ENCODE results near the gene MTFMT.
"Not testable (repeated sequence)": the region's sequence is repeated elsewhere in the genome, so short reads cannot be mapped to it uniquely, and the experiment has no call there.

MTFMT gene

GRCh38 chr15:65060641-65061397 lies 31.4 kb upstream of the MTFMT start:
- no peak for DNase-seq (ENCODE audit: low read depth in 2 of 2)

GRCh38 chr15:65059931-65060596 lies 30.6 kb upstream of the MTFMT start:
- no peak for DNase-seq (ENCODE audit: low read depth in 2 of 2)

- no peak for DNase-seq (ENCODE audit: low read depth in 2 of 2)
These were observed 29.9 kb upstream of the MTFMT start for GRCh38 chr15:65059369-65059750.

GRCh38 chr15:65058394-65059368 lies 29.2 kb upstream of the MTFMT start:
- no peak for DNase-seq (ENCODE audit: low read depth in 2 of 2)

GRCh38 chr15:65057549-65057940 lies 28.1 kb upstream of the MTFMT start:
- no peak for DNase-seq (ENCODE audit: low read depth in 2 of 2)

GRCh38 chr15:65056868-65057548 lies 27.6 kb upstream of the MTFMT start:
- no peak for DNase-seq (ENCODE audit: low read depth in 2 of 2)

GRCh38 chr15:65056106-65056505 lies 26.7 kb upstream of the MTFMT start:
- no peak for DNase-seq (ENCODE audit: low read depth in 2 of 2)

DNA sequence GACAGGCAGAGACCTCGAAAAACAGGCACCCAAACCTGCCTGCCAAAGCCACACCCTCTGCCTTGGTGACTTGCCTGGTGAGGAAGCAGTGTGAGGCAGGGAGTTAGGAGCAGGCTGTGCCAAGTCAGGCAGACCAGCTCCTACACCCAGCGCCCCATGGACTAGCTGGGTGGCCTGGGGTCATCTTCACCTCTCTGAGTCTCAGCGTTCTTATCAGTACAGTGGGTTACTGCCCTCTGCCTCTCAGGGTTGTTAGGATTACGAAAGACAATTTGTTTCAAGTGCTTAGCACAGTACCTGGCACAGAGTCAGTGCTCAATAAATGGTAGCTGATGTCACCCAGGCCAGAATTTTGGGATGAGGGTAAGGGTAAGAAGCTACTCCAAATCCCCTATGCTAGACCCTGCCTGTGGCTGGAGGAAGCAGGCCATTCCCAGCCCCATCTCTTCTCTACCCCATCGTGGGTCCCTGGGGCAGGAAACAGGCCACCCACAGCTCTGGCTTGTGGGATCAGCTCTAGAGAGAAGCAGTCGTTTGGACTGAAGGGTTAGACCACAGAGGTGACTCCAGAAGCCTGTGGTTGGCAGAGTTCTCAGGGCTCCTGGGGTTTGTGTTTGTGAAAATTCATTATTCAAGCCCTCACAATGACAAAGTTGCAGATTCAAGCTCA lies 25.9 kb upstream of the MTFMT start:
- no peak for DNase-seq (ENCODE audit: low read depth in 2 of 2)

DNA sequence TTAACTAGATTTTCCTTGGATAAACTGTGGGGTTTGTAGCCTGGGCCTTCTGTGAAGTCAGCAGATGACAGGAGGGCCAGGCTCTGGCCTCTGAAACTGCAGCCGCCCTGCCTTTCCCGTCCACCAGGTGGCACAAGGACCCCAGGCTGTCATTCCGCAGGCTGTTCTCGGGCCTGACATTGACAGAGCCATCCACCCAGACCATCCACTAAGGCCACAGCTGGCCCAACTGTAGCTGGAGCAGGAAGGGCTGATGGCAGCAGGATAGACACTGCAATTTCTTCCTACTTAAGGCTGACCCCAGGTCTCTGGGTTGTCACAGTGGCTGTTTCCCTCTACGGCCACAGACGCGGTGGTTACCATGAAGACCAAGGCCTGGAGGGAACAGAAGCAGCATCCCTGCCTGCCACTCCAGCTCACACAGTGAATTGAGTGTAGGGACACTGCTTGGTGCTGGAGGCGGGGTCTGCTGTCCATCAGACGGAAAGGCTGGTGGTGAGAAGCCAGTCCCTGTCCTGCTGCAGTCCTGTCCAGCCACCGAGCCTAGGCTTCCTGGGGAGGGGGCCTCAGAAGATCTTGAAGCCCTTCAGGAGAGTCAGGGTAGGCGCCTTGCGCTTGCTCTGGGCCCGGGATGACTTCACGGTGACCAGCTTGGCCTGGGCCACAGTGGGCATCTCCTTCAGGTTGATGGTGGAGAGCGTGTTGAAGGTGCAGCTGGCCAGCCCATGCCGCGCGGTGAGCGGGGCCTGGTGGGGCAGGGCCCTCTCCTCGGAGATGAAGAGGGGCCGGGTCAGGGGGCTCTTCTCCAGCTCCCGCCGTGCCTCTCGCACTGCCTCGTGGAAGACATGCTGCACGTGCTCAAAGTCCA lies 25.1 kb upstream of the MTFMT start:
- DNase-seq (ENCODE audit: low read depth in 2 of 2), result peak; percentile 39 to 49

- DNase-seq (ENCODE audit: low read depth in 2 of 2), result no peak
These were observed 23.5 kb upstream of the MTFMT start for GRCh38 chr15:65052956-65053355.

- DNase-seq (ENCODE audit: low read depth in 2 of 2), result no peak
These were observed 21.8 kb upstream of the MTFMT start for GRCh38 chr15:65051266-65051665.

DNA sequence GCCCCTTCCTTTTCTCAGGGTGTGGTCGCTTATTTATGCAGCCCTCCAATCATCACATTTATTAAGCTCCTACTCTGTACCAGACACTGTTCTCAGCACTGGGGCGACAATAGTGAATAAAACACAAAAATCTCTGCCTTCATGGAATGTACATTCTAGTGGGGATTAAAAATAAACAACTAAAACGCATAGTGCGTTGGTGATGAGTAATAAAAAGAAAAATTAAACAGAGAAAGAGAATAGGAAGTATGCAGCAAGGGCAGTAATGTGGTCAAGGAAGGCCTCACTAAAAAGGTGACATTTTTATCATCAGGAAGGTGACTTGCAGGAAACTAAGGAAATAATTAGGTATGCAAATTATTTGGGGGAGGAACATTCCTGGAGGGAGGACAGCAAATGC lies 20.8 kb upstream of the MTFMT start:
- no peak for DNase-seq (ENCODE audit: low read depth in 2 of 2)

DNA sequence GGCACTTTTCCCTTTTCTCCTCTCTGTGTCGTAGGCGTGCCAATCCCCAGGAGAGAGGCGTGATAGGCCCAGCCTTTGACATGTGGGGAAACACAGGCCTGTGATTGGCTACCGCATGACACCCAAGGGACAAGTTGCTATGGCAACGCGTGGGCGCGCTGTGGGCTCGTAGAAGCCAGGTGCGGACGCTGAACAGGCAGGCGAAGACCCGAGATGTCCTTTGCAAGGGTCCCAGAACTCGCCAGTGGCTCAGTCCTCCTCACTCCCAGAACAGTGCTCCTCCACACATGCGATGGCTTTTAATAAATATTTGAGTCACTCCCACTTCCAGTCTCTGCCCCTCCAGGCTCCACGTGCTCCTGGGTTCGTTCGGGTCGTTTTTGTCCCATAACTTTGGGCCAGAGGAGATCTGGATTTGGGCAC lies 20.0 kb upstream of the MTFMT start:
- DNase-seq (ENCODE audit: low read depth in 2 of 2), result peak; percentile 82 to 86

DNA sequence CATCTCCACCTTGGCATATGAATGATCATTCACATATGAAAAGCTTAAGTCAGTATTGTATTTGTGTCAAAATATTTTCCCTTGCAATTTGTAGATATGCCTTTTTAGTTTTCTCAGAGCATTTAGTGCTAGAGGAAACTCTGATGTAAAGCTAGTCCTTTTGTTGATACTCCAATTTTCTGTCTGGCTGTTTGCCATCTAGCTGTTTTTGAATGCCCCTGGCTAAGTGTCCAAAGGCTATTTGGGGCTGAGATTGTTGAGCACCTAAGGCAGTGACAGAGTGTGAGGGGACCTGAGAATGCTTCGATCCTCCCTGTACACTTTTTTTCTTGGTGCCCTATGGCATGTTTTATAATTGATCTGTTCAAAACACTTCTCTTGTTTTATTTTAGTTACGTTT lies 18.8 kb upstream of the MTFMT start:
- no peak for DNase-seq (ENCODE audit: low read depth in 2 of 2)

- DNase-seq (ENCODE audit: low read depth in 2 of 2), result no peak
These were observed 15.5 kb upstream of the MTFMT start, which contains the start of gene SLC51B for GRCh38 chr15:65044724-65045481. Gene SLC51B, plus strand, starts transcription at chr15:65045387. Its CDS starts 4,618 bp downstream, at chr15:65050005.

- DNase-seq (ENCODE audit: low read depth in 2 of 2), result not testable (repeated sequence)
These were observed 14.8 kb upstream of the MTFMT start for GRCh38 chr15:65044218-65044617.

DNA sequence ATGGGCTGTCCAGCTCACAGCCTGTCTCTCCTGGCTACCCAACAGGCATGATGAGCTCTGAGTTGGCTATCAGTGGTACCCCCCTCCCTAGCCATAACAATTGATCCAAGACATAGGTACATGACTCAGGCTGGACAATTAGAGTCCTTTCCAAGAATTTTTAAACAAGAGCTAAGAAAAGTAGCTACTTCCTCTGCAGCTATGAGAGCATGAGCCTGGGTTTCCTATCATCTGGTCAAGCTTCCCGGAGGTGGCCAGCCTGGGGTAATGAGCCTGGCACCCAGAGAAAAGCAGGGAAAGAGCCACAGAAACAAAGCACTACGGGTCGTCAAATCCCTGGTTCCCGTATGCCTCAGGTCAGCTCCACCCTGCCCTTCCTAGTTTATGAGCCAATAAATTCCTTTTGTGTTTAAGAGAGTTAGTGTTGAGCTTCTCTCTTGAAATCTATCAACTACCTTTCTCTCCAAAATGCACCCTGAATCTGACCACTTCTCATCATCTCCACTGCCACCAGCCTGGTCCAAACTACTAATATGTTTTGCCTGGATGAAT lies 13.4 kb upstream of the MTFMT start:
- no peak for DNase-seq (ENCODE audit: low read depth in 2 of 2)

- DNase-seq (ENCODE audit: low read depth in 2 of 2), result no peak
These were observed 12.3 kb upstream of the MTFMT start for GRCh38 chr15:65041787-65042186.

GRCh38 chr15:65040461-65040860 lies 11.0 kb upstream of the MTFMT start:
- no peak for DNase-seq (ENCODE audit: low read depth in 2 of 2)
